ENCODE data around the gene CLUH. TPM values are rescaled to one million over a fixed set of nuclear protein-coding genes. Genes with fewer than 3 reads are reported as not detected.

Gene CLUH
- polyA plus RNA-seq, 2 donors, result 65.2 to 85.5 TPM

DNA sequence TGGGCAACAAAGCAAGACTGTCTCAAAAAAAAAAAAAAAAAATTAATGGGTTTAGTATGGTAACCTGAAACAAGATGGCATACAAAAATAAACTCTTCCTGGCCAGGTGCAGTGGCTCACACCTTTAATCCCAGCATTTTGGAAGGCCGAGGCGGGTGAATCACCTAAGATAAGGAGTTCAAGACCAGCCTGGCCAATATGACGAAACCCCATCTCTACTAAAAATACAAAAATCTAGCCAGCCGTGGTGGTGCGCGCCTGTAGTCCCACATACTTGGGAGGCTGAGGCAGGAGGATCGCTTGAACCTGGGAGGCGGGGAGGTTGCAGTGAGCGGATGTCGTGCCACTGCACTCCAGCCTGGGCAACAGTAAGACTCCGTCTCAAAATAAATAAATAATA lies 62.4 kb downstream of the CLUH start:
- Histone ChIP-seq H3K4me1 (ENCODE audit: control insufficient read depth in 2 of 2, insufficient read depth in 2 of 2, low read length in 1 of 2) (no peaks in the 10 kb centered on the region), H3K27ac (ENCODE audit: low read depth in 2 of 2, low read length in 1 of 2) (no peak overlapping the region), H3K27me3 (ENCODE audit: control insufficient read depth in 1 of 2, insufficient read depth in 2 of 2, low read length in 2 of 2) (no peaks in the 10 kb centered on the region), H3K4me3 (ENCODE audit: low read depth in 1 of 2, low read length in 2 of 2) (no peak overlapping the region), H3K9me3 (ENCODE audit: control insufficient read depth in 2 of 2, insufficient read depth in 1 of 2, low read depth in 1 of 2, low read length in 1 of 2) (no peaks in the 10 kb centered on the region), H3K36me3 (ENCODE audit: control insufficient read depth in 2 of 2, insufficient read depth in 2 of 2, low read length in 1 of 2) (no peaks in the 10 kb centered on the region)
- 97 to 98% methylated on average over 11 of the region's 11 CpGs for WGBS, 2 donors

DNA sequence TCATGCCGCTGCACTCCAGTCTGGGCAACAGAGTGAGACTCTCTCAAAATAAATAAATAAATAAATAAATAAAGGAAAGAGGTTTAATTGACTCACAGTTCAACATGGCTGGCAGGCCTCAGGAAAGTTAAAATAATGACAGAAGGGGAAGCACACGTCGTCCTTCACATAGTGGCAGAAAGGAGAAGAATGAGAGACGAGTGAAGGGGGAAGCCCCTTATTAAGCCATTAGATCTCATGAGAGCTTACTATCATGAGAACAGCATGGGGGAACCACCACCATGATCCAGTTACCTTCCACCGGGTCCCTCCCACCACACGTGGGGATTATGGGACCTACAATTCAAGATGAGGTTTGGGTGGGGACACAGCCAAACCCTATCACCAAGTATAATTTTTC lies 63.6 kb downstream of the CLUH start:
- peaks cover 0 to 2% of the 10 kb centered on the region in 2 donors for H3K36me3 ChIP-seq (ENCODE audit: control insufficient read depth in 2 of 2, insufficient read depth in 2 of 2, low read length in 1 of 2)
- H3K9me3 ChIP-seq (ENCODE audit: control insufficient read depth in 2 of 2, insufficient read depth in 1 of 2, low read depth in 1 of 2, low read length in 1 of 2), result no peaks in the 10 kb centered on the region
- no peak overlapping the region for H3K4me3 ChIP-seq (ENCODE audit: low read depth in 1 of 2, low read length in 2 of 2)
- no peaks in the 10 kb centered on the region for H3K4me1 ChIP-seq (ENCODE audit: control insufficient read depth in 2 of 2, insufficient read depth in 2 of 2, low read length in 1 of 2)
- H3K27ac ChIP-seq (ENCODE audit: low read depth in 2 of 2, low read length in 1 of 2), result no peak overlapping the region
- H3K27me3 ChIP-seq (ENCODE audit: control insufficient read depth in 1 of 2, insufficient read depth in 2 of 2, low read length in 2 of 2), result no peaks in the 10 kb centered on the region
- WGBS, 2 donors, result 91 to 95% methylated on average over 6 of the region's 6 CpGs

DNA sequence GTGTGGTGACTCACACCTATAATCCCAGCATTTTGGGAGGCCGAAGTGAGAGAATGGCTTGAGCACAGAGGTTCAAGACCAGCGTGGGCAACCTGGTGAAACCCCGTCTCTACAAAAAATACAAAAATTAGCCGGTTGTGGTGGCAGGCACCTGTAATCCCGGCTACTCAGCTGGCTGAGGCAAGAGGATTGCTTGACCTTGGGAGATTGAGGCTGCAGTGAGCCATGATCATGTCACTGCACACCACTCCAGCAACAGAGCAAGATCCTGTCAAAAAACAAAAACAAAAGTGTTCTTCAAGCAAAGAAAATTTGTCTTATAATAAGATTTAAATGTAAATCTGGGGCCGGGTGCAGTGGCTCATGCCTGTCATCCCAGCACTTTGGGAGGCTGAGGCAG lies 66.6 kb downstream of the CLUH start:
- 75 to 78% methylated on average over 6 of the region's 6 CpGs for WGBS, 2 donors
- Histone ChIP-seq H3K4me1 (ENCODE audit: control insufficient read depth in 2 of 2, insufficient read depth in 2 of 2, low read length in 1 of 2) (no peaks in the 10 kb centered on the region), H3K36me3 (ENCODE audit: control insufficient read depth in 2 of 2, insufficient read depth in 2 of 2, low read length in 1 of 2) (peaks cover 0 to 2% of the 10 kb centered on the region in 2 donors), H3K27me3 (ENCODE audit: control insufficient read depth in 1 of 2, insufficient read depth in 2 of 2, low read length in 2 of 2) (no peaks in the 10 kb centered on the region), H3K27ac (ENCODE audit: low read depth in 2 of 2, low read length in 1 of 2) (no peak overlapping the region), H3K9me3 (ENCODE audit: control insufficient read depth in 2 of 2, insufficient read depth in 1 of 2, low read depth in 1 of 2, low read length in 1 of 2) (no peaks in the 10 kb centered on the region), H3K4me3 (ENCODE audit: low read depth in 1 of 2, low read length in 2 of 2) (no peak overlapping the region)

Other genes with a start within 250 kb of the CLUH start
- gene METTL16, start 199.9 kb downstream of the CLUH start, polyA plus RNA-seq, result 10 to 100 TPM in 1 of 2 donors, 1 to 10 TPM in 1; 10.0 to 15.1 TPM
- gene PAFAH1B1, start 118.1 kb downstream of the CLUH start, polyA plus RNA-seq, result 10 to 100 TPM; 36.6 to 40.7 TPM
- gene CCDC92B, start 37.9 kb upstream of the CLUH start, polyA plus RNA-seq, result 1 to 10 TPM in 1 of 2 donors, under 1 TPM in 1; 0.44 to 1.2 TPM
- 1 to 10 TPM; 3.6 to 5.1 TPM for gene RAP1GAP2, start 84.7 kb upstream of the CLUH start, polyA plus RNA-seq

Data from esophagus (tissue), 2 donors.